Stimulated activated naive CD4-positive, alpha-beta T cell (primary cell): ENCODE measurements around the gene UNC93A.
"Not testable (repeated sequence)": the region's sequence is repeated elsewhere in the genome, so short reads cannot be mapped to it uniquely, and the experiment has no call there.

ENCODE experiments used
- DNase-seq, 6 experiments: peaks; one replicate each; lab custom pipeline; 2025; lab: John Stamatoyannopoulos, UW

Gene UNC93A

DNA sequence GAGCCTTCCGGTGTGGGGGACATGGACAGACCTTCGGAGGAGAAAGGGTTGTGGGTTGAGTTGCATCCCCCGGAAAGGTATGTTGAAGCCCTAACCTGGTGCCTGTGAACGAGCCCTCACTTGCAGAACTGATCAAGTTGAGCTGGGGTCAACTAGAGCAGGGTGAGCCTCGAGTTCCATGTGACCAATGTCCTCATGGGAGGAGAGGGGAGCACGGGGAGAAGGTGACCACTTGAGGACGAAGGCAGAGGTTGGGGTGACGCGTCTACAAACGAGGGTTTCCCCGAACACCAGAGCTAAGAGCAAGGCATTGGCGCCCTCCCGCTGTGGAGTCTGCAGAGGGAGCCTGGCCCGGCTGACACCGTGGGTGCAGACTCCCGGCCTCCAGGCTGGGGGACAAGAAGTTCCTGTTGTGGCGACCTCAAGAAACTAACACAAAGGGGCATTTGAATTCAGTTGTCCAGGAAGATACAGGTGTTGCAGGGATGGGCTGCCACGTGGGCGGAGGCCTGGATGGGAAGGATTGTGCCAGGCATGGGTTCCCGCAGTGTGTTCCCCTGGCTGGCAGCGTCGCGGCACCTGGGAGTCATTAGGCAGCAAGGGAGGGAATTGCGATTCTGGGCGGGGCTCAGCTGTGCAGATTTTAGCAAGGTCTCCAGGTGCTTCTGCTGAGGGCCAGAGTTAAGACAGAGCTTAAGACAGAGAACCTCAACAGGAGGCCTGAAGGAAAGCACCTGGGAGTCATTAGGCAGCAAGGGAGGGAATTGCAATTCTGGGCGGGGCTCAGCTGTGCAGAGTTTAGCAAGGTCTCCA, 20.4 kb upstream of the UNC93A start:
- DNase-seq = no peak

DNA sequence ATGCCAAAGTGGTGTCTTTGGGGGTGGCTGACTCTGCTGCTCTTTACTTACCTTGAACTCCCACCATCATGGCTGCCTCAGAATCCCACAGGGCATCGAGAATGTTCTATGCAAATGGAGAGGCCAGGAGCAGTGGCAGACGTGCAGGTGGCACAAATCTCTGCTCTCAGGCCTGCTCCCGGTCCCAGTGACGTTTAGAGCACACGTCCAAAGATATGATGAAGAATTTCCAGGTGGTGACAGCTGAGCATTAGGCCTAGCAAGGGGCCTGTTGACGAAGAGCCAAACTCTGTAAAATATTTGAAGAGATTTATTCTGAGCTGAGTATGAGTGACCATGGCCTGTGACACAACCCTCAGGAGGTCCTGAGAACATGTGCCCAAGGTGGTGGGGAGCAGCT, 19.0 kb upstream of the UNC93A start:
- no peak for DNase-seq

DNA sequence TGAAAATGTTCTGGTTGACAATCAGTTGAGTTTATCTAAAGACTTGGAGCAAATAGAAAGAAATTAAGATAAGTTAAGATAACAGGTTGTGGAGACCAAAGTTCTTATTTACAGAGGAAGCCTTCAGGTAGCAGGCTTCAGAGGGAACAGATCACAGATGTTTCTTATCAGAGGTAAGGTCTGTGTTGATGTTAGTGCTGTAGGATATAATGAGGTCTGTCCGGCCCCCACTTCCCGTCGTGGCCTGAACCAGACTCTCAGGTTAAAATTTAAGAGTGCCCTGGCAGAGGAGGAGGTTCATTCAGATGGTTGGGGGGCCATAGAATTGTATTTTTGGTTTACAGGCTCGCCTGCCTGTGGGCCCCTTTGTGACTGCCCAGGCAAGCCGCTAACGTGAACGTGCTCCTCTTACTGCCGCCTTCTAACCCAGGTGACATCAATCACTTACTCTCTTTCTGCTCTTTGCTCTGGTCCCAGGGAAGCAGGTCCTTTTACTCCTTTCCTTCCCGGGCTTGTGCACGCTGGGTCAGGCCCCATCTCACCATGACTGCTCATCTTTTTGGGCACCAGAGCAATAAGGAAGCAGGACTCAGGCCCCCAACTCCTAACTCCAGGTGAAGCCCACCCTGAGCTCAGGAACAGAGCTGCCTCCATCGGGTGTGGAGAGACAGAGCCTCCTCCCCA, 18.3 kb upstream of the UNC93A start:
- DNase-seq = no peak

DNA sequence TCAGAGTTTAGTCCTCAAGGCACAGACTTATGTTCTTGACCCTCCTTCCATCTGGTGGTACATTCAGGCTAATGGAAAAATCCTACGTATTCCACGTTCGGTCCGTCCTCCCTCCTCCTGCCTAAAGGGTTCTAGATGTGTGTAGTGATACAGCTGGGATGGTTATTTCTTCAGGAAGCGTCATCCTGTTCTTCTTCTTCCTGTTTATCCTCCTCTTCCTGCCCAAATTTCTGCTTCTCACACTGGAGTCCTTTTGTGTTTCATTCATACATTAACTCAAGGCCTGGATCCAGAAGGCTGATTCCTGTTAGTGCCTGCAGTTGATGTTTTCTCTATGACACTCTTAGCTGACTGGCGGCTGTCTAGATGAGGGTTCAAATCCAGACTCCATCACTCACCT, 16.8 kb upstream of the UNC93A start:
- no peak for DNase-seq

DNA sequence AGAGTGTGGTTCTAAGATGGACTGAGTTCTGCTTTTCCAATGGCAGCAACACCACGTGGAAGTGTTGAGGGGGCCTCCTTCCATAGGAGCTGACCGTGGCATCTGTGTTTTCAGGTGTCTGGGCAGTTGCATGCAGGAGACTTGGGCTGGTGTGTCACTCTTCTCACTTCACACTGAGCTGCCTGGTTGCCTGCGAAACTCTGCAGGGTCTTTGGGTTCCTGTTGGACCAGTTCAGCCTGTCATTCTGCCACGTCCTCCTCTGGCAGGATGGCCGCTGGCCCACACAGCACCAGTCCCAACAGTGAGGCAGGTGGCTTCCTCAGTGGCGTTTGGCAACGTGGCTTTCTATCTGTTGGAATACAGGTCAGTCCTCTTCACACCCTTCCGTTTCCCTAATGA, 16.1 kb upstream of the UNC93A start:
- no peak for DNase-seq

DNA sequence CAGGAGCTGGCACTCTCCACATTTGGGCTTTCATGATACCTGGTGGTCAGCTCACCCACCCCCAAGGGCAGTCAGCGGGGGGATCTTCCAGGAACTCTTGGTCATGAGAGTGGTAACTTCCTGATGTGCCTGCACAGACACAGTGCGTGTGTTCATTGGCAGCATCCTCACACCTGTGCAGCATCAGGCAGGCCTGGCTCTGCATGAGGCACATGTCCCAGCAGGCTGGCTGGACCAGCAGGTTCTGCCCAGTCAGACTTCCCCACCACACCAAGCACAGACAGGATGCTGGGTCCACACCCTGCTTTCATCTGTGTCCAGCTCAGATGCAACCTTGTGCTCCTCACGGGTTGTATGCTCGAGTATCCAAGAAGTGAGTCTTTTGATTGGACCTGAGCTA, 15.7 kb upstream of the UNC93A start:
- DNase-seq = no peak

DNA sequence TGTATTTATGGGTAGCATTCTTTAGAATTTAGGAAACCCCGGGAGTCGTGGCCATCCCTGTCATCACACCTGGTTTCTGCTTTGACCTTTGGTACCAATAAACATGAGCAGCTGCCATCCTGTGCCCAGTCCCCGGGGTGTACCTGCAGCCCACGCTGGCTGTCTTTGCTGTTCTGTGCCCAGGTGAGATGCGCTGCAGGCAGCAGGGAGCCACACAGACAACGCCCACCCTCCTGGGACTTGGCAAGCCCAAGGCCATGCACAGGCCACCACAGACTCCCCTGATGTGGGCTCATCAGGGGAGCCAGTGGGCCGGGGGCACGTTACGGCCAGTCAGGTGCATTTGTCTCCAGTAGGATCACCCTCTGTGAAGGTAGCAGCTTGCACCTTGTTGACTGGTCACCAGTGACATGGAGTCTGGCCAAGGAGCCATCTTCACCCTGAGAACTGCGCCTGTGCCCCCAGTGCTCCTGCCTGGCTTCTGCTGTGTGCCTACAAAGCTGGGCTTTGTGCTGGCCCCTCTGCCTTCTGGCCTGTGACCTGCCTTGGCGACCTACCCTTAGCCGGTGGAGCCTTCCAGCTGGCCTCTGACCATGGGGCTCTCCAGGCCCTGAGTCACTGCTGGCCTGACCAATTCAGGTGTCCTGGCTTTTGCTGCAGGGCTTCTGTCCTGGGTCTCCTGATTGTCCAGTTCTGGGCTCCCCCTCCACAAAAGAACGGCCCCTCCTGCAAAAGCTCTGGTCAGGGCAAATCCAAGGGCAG, 14.2 kb upstream of the UNC93A start:
- DNase-seq = no peak

DNA sequence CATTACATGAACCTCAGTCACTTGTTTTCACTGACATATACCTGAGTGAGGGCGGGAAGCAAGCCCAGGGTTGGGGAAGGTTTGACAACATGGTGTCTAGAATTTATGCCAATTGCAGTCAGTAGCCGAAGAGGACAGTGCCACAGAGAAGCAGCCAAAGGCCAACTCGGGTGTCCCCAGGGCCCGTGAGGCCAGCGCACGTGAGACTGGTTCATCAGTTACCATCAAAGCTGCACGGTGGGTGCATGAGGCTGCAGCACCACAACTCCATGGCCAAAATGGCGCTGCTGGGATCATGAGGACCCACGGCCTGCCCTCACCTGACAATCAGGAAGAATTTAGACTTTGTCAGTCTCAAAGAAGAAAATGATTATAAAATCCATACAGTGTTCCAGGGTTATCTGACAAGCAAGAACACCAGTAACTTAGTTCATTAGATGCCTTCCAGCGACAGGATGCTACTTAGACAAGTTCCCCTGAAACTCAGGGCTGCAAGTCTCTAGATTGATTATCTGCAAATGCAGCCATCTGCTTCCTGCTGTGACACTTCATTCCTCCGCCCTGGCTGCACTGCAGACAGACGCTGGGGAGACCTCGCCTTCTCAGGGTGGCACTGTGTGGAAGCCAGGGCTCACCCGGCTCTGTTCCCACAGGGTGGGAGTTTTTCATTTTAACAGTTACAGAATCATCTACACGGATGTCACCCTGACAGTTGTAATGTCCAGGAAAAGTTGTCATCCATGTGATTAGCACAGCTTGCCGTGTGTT, 12.8 kb upstream of the UNC93A start:
- DNase-seq = not testable (repeated sequence)

DNA sequence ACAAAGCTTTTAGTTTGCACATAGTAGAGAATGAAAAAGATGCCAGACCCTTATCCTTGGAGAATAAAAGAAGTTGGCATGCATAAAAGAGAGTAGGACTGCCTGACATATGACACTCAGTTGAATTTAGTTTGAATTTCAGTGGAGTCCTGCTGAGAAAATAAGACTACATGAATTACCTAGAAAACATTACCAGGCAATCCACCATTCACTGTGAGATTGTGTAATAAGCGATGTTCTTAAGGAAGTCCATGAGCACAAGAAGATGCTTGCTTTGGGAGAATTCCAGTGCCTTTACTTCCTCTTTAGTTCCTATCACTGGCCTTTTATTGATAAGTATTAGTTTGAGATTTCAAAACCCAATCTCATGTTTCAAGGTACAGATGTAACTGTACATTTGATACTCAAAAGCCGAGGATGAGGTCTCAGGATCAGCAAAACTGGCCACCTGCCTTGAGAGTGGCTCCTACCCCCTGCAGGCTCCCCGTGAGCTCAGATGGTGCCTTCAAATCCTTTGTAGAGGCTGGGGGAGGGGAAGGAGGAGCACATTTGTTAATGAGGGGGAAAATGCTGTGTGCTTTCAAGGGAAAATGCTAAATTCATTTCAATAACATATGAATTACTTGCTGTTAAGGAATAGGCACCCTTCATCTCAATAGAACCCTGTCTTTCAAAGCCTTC, 11.2 kb upstream of the UNC93A start:
- DNase-seq = no peak

DNA sequence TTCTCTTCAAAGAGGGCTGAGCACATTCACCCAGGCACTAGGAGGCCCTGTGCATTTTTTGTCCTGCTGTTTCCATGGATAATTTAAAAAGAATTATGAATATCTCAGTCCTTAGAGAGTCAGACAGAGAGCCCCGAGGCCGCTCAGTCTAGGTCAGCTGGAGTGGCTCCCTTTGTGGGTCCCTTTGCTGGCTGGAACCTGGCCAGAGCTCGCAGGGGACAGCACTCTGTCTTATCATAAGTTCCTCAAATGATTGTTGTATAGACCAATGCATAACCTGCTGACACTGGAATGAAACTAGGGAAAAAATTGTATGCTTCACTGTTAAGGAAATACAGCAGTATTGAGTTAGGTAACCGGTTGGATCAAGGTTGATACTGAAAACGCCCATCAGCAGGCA, 10.6 kb upstream of the UNC93A start:
- DNase-seq = not testable (repeated sequence)

DNA sequence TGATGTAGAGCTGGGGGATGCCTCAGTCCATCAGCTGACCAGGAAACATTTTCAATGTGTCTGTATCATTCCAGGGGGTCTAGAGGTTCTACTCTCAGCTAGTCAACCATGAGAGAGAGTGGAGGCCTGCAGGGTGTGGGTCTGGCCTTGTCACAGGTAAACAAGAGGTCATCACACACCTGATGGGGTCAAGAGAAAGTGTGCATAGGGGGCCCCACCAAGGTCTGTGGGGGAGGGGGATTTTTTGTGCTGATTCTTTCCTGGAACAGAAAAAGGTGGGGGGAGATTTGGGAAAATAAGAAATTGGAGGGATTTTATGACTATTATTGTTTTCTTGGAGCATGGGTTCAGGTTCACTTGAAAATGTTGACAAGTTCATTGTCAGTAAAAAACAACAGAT, 8.9 kb upstream of the UNC93A start:
- no peak for DNase-seq

DNA sequence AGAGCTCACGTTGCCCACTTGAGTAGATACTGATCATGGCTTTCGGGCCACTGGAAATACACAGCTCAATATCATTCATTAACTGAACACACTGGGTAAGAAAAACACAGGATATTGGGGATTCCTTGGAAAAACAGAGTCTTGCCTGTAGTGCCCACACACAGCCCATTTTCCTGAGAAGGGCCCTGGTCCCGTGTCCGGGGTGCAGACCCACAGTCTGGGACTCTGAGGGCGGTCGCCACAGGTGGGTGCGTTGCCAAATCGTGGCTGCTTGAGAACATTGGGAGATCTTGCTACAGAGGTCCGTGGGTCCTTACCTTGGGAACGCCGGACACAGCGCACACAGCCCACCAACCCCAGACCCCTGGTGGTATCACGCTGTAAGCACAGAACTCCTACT, 6.5 kb upstream of the UNC93A start:
- not testable (repeated sequence) for DNase-seq

DNA sequence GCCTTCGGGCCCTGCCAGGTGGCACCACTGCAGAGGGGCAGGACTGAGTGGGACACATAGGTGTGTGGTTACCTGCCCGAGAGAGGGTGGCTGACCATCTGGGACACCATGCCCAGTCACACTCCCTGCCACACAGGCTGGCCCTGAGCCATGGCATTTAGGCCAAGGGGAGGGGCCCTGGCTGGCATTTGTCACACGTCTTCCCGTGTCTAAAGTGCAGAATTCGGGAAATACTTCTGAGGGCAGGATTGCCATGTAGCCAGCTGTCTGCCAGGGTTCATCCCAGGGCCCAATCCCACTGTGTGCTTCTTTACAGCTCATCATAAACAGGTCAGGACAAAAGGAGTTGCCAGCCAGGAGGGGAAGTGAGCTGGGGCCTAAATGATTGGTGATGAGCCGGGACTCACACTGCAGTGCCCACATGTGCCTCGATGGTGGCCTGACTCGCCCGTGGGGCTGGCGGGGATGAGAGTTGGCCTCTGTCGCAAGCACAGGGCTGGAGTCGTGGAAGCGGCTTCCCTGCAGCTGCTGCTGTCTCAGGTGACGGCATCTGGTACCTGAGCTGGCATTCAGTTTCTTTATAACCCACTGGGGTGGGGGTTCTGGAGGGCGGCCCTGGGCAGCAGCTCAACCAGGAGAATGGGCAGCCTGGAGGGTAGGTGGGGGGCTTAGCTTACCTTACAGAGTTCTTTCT, 5.9 kb upstream of the UNC93A start:
- no peak for DNase-seq

DNA sequence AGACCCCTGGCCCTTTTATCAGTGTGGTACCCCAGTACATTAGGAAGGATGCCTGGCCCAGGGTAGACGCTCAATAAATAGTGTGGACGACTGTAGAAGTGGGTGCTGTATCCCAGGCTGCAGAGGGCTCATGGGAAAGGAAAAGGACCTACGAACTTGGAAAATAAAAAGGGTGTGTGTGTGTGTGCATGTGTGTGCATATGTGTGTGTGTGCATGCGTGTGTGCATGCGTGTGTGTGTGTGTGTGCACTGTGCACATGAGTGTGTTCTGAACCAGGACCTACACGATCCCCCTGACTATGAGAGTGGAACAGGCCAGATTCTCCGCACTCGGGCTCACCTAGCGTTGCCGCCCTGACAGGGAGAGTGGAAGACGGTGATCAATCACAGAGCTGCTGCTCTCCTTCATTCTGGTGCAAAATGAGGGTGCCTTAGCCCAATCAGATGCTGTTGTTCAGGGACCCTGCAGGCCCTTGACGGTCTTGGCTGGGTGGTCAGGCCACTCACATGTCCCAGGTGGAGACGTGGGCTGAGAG, 3.5 kb upstream of the UNC93A start:
- DNase-seq = no peak

DNA sequence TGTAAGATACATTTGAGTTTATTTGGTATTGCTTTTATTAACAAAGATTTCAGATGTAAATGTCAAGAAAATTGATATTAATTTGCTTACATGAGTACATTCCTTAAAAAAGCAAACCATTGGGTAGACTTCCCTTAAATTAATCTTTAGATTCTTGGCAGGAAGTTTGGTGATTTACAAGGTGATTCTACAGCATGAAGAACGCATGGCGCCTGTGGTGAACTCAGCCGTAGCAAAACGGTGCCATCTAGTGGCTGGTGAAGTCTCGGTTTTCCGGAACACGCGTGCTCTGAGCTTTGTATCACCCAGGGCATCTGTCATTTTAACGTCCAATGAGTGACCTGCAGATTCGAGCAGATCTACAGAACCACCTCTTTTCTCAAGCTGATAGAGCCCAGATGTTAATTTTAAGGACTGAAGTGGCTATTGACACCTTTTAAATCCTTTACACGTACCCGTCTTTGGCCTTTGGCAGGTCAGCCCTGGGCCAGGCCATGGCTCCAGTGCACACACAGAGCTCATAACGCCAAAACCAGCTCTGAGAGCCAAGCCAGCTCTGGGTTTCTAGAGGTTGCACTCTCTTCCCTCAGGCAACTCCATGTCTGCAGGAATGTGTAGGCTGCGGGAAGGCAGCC, 2.4 kb upstream of the UNC93A start:
- peak in 3 of 6 experiments; percentile 9 to 62 (median 49) for DNase-seq

DNA sequence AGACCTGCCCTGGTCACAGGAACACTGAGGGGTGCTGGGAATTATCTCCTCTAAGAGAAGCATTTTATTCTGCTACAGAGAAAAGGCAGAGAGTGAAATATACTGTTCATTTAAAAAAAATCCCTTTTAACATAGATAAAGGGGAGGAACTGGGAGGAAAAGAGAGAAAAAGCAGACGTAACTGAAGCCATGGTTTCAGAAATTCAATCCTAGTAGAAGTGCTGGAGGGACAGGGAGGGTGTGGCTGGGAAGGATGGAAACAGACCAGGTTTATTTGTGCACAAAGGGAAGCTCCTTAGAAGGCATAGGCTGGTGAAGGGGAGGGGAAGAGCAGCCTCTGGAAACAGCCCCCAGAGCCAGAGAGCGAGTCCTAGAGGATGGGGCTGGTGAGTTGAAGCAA, 1.8 kb upstream of the UNC93A start:
- not testable (repeated sequence) for DNase-seq

DNA sequence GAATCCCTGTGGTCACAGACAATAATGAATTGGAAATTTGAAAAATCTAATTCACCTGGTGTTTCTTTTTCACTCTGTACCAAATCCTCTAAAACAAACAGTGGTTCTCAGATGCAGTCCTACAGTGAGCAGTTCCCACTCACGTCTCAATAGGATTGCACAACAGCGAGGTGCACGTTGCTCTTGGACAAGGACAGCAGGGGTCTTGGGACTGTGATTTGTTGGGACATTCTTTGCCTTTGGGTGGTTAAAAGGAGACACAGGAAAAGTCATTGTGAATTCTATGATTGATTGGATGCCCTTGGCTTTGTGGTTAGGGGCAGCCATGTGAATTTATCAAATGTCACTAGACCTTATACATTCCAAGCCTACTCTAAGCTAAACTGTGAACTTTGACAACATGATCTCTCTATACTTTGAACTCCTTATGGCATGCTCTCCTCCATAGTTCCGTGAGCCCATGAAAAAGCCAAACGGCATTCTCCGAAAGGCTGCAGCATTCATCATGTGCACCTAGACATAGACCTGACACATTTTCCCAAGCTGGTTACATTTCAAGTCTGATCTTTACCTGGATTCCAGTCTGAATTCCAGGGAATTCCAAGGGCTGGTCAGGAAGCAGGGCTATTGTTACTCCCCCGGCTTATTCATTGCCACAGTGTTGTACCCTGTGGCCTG, 647 bp downstream of the UNC93A start:
- DNase-seq = no peak

DNA sequence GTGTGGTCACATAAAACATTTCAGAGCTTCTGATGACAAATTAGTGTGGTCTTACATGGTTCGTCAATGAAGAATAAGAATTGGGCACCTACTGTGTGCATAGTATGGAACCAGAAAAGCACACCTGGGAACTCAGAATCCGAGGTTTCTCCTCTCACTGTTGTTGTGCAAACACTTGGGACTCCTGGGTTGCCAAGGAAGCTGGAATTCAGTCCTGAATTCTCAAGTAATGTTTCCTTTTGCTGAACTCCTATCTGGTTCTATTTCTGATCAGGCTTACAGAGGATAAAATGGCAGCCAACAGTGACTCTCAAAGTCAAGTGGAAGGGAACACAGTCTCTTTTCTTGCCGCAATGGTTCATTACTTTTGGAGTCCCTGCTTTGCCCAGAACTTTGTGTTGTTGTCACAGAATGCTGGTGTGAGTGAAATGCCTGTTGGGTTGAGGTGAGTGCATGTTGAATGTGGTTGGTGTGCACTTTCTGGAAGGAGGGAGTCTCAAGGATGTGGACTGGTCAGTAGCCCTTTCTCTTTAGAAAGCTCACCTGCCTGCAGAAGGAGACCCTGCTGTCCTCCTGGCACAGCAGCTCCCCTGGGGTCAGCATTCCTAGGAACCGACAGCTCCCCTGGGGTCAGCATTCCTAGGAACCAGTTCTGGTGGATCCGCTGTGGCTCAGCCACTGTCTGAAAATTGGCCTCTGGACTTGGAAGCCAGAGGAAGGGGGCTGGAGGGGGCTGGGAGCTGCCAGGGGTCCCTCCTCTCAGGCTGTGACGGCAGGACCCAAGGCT, 1.4 kb downstream of the UNC93A start:
- DNase-seq = no peak

DNA sequence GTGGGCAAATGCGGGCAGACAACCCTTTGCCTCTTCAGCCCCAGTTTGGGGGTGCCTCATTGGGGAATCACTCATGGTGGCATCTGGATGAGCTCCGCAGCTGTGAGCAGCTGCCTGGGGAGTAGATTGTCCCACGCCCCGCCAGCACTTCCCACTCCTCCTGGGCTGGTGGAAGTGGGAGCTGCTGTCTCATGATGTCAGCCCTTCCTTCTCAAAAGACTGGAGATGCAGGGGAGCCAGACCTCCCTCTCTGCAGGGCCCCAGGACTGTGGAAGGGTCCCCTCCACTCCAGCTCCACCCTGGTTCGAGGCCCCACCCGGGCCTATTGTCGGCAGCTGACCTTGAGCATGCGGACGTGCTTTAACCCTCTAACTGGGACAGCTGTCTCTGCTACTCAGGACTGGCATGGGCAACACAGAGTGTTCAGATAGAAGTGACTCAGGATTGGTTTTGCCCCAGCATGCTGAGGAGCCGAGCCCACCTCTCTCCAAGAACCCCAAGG, 2.0 kb downstream of the UNC93A start:
- no peak for DNase-seq
